Endothelial cell of umbilical vein (primary cell): ENCODE data around the gene COL4A2. TPM values are rescaled to one million over a fixed set of nuclear protein-coding genes. Genes with fewer than 3 reads are reported as not detected.

Source experiments
- BruUV-seq: library from RNA; stranded (reverse); fragments of 400-500 nt; replicated peaks from 2 replicates; lab custom pipeline; 2021; lab: Mats Ljungman, UMichigan
- CTCF ChIA-PET: fragments of 300-600, 350-600 bp; sonication (Branson Sonifier 250); formaldehyde crosslinking; loops from one replicate; lab custom pipeline; 2021; ENCODE audit warnings: antibody characterized with exemption, inconsistent platforms; lab: Charles Lee
- POLR2A ChIA-PET: fragments of 300-600, 350-600 bp; sonication (Branson Sonifier 250); formaldehyde crosslinking; loops from one replicate; lab custom pipeline; 2021; ENCODE audit warnings: antibody characterized with exemption, inconsistent platforms; lab: Charles Lee
- DNase-seq: peaks from one replicate; pipeline ENCODE4 v3.0.0-alpha.2; 2011; ENCODE audit warnings: low read depth, low spot score
- FAIRE-seq: peaks from 2 replicates; lab custom pipeline; 2011; peaks lifted over from hg19 to GRCh38; lab: Jason Lieb, UNC
- H2AFZ ChIP-seq: 2 replicates; pipeline ENCODE4 v1.6.0; 2012; ENCODE audit warnings: low read depth, low read length, control low read depth, inconsistent platforms
- H3K27ac ChIP-seq: 2 replicates; pipeline ENCODE4 v1.5.1; 2011; ENCODE audit warnings: low read depth, mild to moderate bottlenecking, control low read depth, low read length, moderate library complexity; ENCODE audit not compliant: insufficient read depth
- H3K27me3 ChIP-seq, 2 experiments: 2 replicates each; pipeline versions ENCODE4 v1.6.0 to v1.6.1; 2011; ENCODE audit warnings: low read length in 2 of 2, mixed read lengths in 1 of 2; ENCODE audit not compliant: control insufficient read depth in 2 of 2, insufficient read depth in 2 of 2
- H3K36me3 ChIP-seq, 2 experiments: 2 replicates in 1 of 2; 3 replicates in 1 of 2; pipeline ENCODE4 v1.5.1; 2011; ENCODE audit warnings: low read length in 2 of 2, mild to moderate bottlenecking in 1 of 2, moderate library complexity in 1 of 2; ENCODE audit not compliant: control insufficient read depth in 2 of 2, insufficient read depth in 2 of 2; ENCODE audit errors: extremely low read depth in 1 of 2
- H3K4me1 ChIP-seq: 3 replicates; pipeline ENCODE4 v1.5.1; 2011; ENCODE audit warnings: mild to moderate bottlenecking, low read length; ENCODE audit not compliant: control insufficient read depth, insufficient read depth; ENCODE audit errors: extremely low read depth
- H3K4me2 ChIP-seq: 2 replicates; pipeline ENCODE4 v1.6.1; 2011; ENCODE audit warnings: low read length, control low read depth, mixed read lengths; ENCODE audit not compliant: insufficient read depth
- H3K4me3 ChIP-seq, 3 experiments: fragments of 200-600 bp in 1 of 3; sonication (generic), shearing (Covaris generic) in 1 of 3; replicated peaks in 1 of 3; 2 replicates each; pipeline ENCODE4 v1.5.1; 2011 to 2016; ENCODE audit warnings: control low read depth in 3 of 3, low read length in 3 of 3, mild to moderate bottlenecking in 2 of 3, inconsistent platforms in 1 of 3, low read depth in 1 of 3, moderate library complexity in 1 of 3; ENCODE audit not compliant: insufficient read depth in 1 of 3
- H3K79me2 ChIP-seq: 2 replicates; pipeline ENCODE4 v1.6.0; 2012; ENCODE audit warnings: low read length, inconsistent platforms; ENCODE audit not compliant: control insufficient read depth, insufficient read depth
- H3K9ac ChIP-seq: replicated peaks from 2 replicates; pipeline ENCODE3; 2011; ENCODE audit warnings: low read length, control low read depth; ENCODE audit not compliant: insufficient read depth; ENCODE audit errors: extremely low read depth
- H3K9me1 ChIP-seq: replicated peaks from 3 replicates; pipeline ENCODE4 v1.6.0; 2011; ENCODE audit warnings: mild to moderate bottlenecking, low read length; ENCODE audit not compliant: control insufficient read depth, insufficient read depth; ENCODE audit errors: extremely low read depth
- H3K9me3 ChIP-seq: replicated peaks from 2 replicates; pipeline ENCODE4 v1.5.1; 2012; ENCODE audit warnings: low read length, inconsistent platforms; ENCODE audit not compliant: control insufficient read depth, insufficient read depth
- H4K20me1 ChIP-seq: replicated peaks from 2 replicates; pipeline ENCODE3; 2011; ENCODE audit warnings: mild to moderate bottlenecking, low read length; ENCODE audit not compliant: control insufficient read depth, insufficient read depth; ENCODE audit errors: extremely low read depth
- EZH2 ChIP-seq: IDR thresholded peaks from 2 replicates; pipeline ENCODE4 v1.6.1; 2012; ENCODE audit warnings: borderline replicate concordance, low read depth, mild to moderate bottlenecking, moderate library complexity, low read length, inconsistent platforms; ENCODE audit not compliant: severe bottlenecking
- FOS ChIP-seq: IDR thresholded peaks from 2 replicates; pipeline ENCODE4 v1.6.1; 2011; ENCODE audit warnings: mild to moderate bottlenecking, low read length, moderate library complexity, borderline replicate concordance; ENCODE audit not compliant: insufficient read depth
- GATA2 ChIP-seq: IDR thresholded peaks from 2 replicates; pipeline ENCODE4 v1.7.0; 2011; ENCODE audit warnings: low read depth, mild to moderate bottlenecking, moderate library complexity, mixed read lengths, low read length; ENCODE audit not compliant: insufficient read length, insufficient read depth
- JUN ChIP-seq: IDR thresholded peaks from 2 replicates; pipeline ENCODE4 v1.6.1; 2011; ENCODE audit warnings: borderline replicate concordance, low read depth; ENCODE audit not compliant: insufficient read length, insufficient read depth
- MYC ChIP-seq: IDR thresholded peaks from one replicate; pipeline ENCODE4 v1.6.1; 2011; ENCODE audit warnings: mild to moderate bottlenecking, low read depth, low read length
- POLR2A ChIP-seq: IDR thresholded peaks from 2 replicates; pipeline ENCODE4 v1.6.1; 2012; ENCODE audit warnings: low read depth, mild to moderate bottlenecking, control low read depth, low read length
- POLR2AphosphoS5 ChIP-seq: IDR thresholded peaks from 2 replicates; pipeline ENCODE4 v1.6.1; 2012; ENCODE audit warnings: low read depth, mild to moderate bottlenecking, control low read depth, low read length, moderate library complexity; ENCODE audit not compliant: insufficient read depth
- dilution Hi-C: fragments of 300-500 bp; cut with MboI; formaldehyde crosslinking; loops from one replicate; pipeline ENCODE4 v1.15.0; 2019; ENCODE audit warnings: low sequenced_read_pairs; ENCODE audit not compliant: extremely low pct_ligation_motif_present
- intact Hi-C: fragments of 100-400 bp; cut with micrococcal nuclease; formaldehyde crosslinking; loops from one replicate; pipeline ENCODE4 v1.10.0; 2022
- polyA plus RNA-seq, 4 experiments: library from polyadenylated mRNA; depleted of rRNA in 3 of 4; stranded (reverse) in 3 of 4; unstranded in 1 of 4; fragments of >200 nt; gene quantifications; 2 replicates each; pipeline versions ENCODE4 v1.2.1 to v1.2.3, GENCODE V29; 2011 to 2012; ENCODE audit warnings: missing spikeins in 1 of 4
- total RNA-seq: library from RNA; stranded (reverse); gene quantifications from 2 replicates; pipeline ENCODE4 v1.2.3, GENCODE V29; 2021
- TF ChIP-seq, protein P1 (sequence below): IDR thresholded peaks from 2 replicates; pipeline ENCODE4 v1.6.1; 2011; ENCODE audit not compliant: insufficient read depth, insufficient read length
- TF ChIP-seq, protein P2 (sequence below), 2 donors: IDR thresholded peaks; 1 replicate in 1 of 2; 2 replicates in 1 of 2; pipeline ENCODE4 v1.5.1; 2011; ENCODE audit warnings: low read length in 2 of 2, mild to moderate bottlenecking in 2 of 2, moderate library complexity in 2 of 2, control low read depth in 1 of 2, inconsistent platforms in 1 of 2, low read depth in 1 of 2; ENCODE audit not compliant: insufficient read depth in 1 of 2; ENCODE audit errors: extremely low read depth in 1 of 2

COL4A2 gene
- total and polyA plus RNA-seq, 2 donors (not counting 3 experiments of a cell fraction or from before 2014, with no cell fraction given) = 792 to 940 TPM

DNA sequence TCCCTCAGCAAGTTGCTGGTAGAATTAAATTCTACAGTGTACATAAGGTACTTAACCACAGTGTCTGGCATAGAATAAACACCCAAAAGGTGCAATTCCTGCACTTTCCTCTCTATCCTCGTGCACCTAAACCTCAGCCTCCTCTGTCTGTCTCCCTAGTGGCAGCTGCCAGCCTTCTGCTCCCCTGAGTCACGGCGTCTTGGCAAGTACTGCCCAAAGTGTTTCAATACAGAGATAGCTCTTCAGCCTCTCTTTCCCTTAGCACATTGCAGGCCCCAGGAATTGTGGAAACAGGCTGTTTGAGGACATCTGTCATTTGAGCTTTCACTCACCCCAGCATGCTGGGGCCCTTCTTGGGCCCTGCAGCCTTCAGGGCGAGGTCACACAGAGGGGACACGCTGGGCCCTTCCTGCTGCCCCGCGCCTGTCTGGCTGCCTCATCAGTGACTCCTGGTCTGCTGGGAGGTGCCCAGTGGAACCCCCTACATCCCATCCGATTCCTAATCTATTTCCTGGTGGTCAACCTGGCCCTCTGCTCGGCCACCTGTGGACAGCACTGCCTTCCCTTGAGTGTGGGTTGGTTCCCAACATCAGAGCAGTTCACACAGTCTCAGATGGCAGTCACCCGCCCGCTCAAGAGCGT is 19.3 kb downstream of the COL4A2 start:
- H3K9me3 ChIP-seq = no peaks in the 10 kb centered on the region
- no peak overlapping the region for H2AFZ ChIP-seq
- dilution Hi-C loops = no loop called here
- H3K36me3 ChIP-seq = peaks cover 1 to 4% of the 10 kb centered on the region in 2 experiments
- no peaks in the 10 kb centered on the region for H3K27me3 ChIP-seq
- H3K9me1 ChIP-seq = no peaks in the 10 kb centered on the region
- H4K20me1 ChIP-seq = no peaks in the 10 kb centered on the region
- TF ChIP-seq POLR2A (no peak), POLR2AphosphoS5 (no peak), FOS (no peak), EZH2 (no peak), JUN (no peak), GATA2 (no peak), MYC (no peak)
- TF ChIP-seq, protein P1, sequence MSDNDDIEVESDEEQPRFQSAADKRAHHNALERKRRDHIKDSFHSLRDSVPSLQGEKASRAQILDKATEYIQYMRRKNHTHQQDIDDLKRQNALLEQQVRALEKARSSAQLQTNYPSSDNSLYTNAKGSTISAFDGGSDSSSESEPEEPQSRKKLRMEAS = no peak
- TF ChIP-seq, protein P2, sequence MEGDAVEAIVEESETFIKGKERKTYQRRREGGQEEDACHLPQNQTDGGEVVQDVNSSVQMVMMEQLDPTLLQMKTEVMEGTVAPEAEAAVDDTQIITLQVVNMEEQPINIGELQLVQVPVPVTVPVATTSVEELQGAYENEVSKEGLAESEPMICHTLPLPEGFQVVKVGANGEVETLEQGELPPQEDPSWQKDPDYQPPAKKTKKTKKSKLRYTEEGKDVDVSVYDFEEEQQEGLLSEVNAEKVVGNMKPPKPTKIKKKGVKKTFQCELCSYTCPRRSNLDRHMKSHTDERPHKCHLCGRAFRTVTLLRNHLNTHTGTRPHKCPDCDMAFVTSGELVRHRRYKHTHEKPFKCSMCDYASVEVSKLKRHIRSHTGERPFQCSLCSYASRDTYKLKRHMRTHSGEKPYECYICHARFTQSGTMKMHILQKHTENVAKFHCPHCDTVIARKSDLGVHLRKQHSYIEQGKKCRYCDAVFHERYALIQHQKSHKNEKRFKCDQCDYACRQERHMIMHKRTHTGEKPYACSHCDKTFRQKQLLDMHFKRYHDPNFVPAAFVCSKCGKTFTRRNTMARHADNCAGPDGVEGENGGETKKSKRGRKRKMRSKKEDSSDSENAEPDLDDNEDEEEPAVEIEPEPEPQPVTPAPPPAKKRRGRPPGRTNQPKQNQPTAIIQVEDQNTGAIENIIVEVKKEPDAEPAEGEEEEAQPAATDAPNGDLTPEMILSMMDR (IDR thresholded peaks at IDR 0.05; ENCODE audit: extremely low read depth in 1 of 2, insufficient read depth in 1 of 2, low read depth in 1 of 2, low read length in 2 of 2) = no peak
- DNase-seq (no peak), FAIRE-seq (no peak)
- peaks cover 63% of the 10 kb centered on the region for H3K79me2 ChIP-seq
- CTCF ChIA-PET = interaction anchor here (1.9 kb wide), 1 partner anchor 14 kb away, joined by 6 read pairs; no protein-coding TSS in a partner anchor
- peaks cover 20% of the 10 kb centered on the region for H3K4me1 ChIP-seq
- no peak overlapping the region for H3K4me3 ChIP-seq
- no peak overlapping the region for H3K27ac ChIP-seq
- BruUV-seq = no TSS peak
- POLR2A ChIA-PET = no interaction called here
- intact Hi-C loops = no loop called here
- no peak overlapping the region for H3K9ac ChIP-seq
- no peak overlapping the region for H3K4me2 ChIP-seq
